Esophagus muscularis mucosa (tissue), 4 donors: ENCODE results near the gene MTG2. TPM values are rescaled to one million over a fixed set of nuclear protein-coding genes. Genes with fewer than 3 reads are reported as not detected.

Experiments
- DNase-seq: peaks from one replicate; pipeline ENCODE4 v3.0.0-alpha.2; 2017; ENCODE audit errors: extremely low spot score
- H3K27ac ChIP-seq, 4 donors: fragments of 200-600 bp; sonication (generic); replicated peaks in 1 of 4; 1 replicate in 3 of 4; 2 replicates in 1 of 4; pipeline ENCODE4 v1.5.1; 2016 to 2019; ENCODE audit warnings: mild to moderate bottlenecking in 1 of 4
- H3K27me3 ChIP-seq, 4 donors: fragments of 200-600 bp; sonication (generic); one replicate each; pipeline versions ENCODE4 v1.5.1 to v1.6.0; 2016 to 2019
- H3K36me3 ChIP-seq, 4 donors: fragments of 200-600 bp; sonication (generic); one replicate each; pipeline ENCODE4 v1.5.1; 2016 to 2019
- H3K4me1 ChIP-seq, 4 donors: fragments of 200-600 bp; sonication (generic); one replicate each; pipeline ENCODE4 v1.5.1; 2016 to 2019
- H3K4me3 ChIP-seq, 4 donors: fragments of 200-600 bp; sonication (generic); 1 replicate in 2 of 4; 2 replicates in 2 of 4; pipeline ENCODE4 v1.5.1; 2016 to 2019; ENCODE audit warnings: mild to moderate bottlenecking in 4 of 4, moderate library complexity in 1 of 4
- H3K9me3 ChIP-seq, 4 donors: fragments of 200-600 bp; sonication (generic); 1 replicate in 3 of 4; 2 replicates in 1 of 4; pipeline ENCODE4 v1.5.1; 2016 to 2019
- CTCF ChIP-seq, 3 experiments: fragments of 200-600 bp in 2 of 3; fragments of 450-650 bp in 1 of 3; sonication (generic) in 2 of 3; IDR thresholded peaks; one replicate each; pipeline ENCODE4 v1.5.1; 2017 to 2019; ENCODE audit warnings: antibody characterized with exemption in 3 of 3, mild to moderate bottlenecking in 2 of 3, moderate library complexity in 1 of 3
- EP300 ChIP-seq: sonication (generic); formaldehyde crosslinking; IDR thresholded peaks from one replicate; pipeline ENCODE4 v1.6.1; 2017; ENCODE audit warnings: antibody characterized with exemption
- POLR2A ChIP-seq: fragments of 450-650 bp; IDR thresholded peaks from one replicate; pipeline ENCODE4 v1.6.1; 2017; ENCODE audit warnings: antibody characterized with exemption, moderate library complexity, mild to moderate bottlenecking, low read depth
- POLR2AphosphoS5 ChIP-seq, 2 donors: sonication (generic); formaldehyde crosslinking; IDR thresholded peaks; one replicate each; pipeline ENCODE4 v1.6.1; 2017; ENCODE audit warnings: antibody characterized with exemption in 2 of 2
- WGBS: methylation state at CpG from one replicate; pipeline ENCODE4 v1.1.5; 2018; 5-methylcytosine and 5-hydroxymethylcytosine counted together
- intact Hi-C: fragments of 100-400 bp; cut with DNase I; formaldehyde crosslinking; loops from one replicate; pipeline ENCODE4 v1.15.1; 2023
- total RNA-seq, 4 donors: library from RNA; depleted of rRNA; stranded (reverse); fragments of >200 nt; gene quantifications; one replicate each; pipeline versions ENCODE4 v1.1.0 to v1.2.1, GENCODE V29; 2016

Gene MTG2
- total RNA-seq, 4 donors from 2014 or later = 21.6 to 26.5 (median 26.0) TPM

GRCh38 chr20:62142252-62143080 lies 40.4 kb upstream of the MTG2 start:
- no peak for DNase-seq
- WGBS = under 1% methylated on average over 24 of the region's 71 CpGs
- Histone ChIP-seq H3K4me3 (peak overlapping the region; percentile 86 to 98 (median 94)), H3K9me3 (no peaks in the 10 kb centered on the region), H3K27ac (peak overlapping the region; percentile 93 to 99 (median 96)), H3K36me3 (peaks cover 28 to 34% (median 33%) of the 10 kb centered on the region in 4 donors), H3K4me1 (peaks cover 35 to 54% (median 49%) of the 10 kb centered on the region in 4 donors), H3K27me3 (no peaks in the 10 kb centered on the region)
- intact Hi-C loops = no loop called here
- TF ChIP-seq CTCF (IDR thresholded peaks at IDR 0.05) (no peak), POLR2AphosphoS5 (IDR thresholded peaks at IDR 0.05) (no peak), POLR2A (no peak), EP300 (no peak)

GRCh38 chr20:62143081-62143956 lies 39.5 kb upstream of the MTG2 start, which contains the start of the genes PSMA7 and SS18L1:
Gene PSMA7, minus strand, starts transcription at chr20:62143394. Its CDS starts 91 bp downstream, at chr20:62143303.
Gene SS18L1, plus strand, starts transcription at chr20:62143769. Its CDS starts 52 bp downstream, at chr20:62143821.
- Histone ChIP-seq H3K9me3 (no peaks in the 10 kb centered on the region), H3K4me3 (peak within 1 kb of the TSS; percentile 86 to 98 (median 94)), H3K36me3 (peaks cover 20 to 26% (median 24%) of the 10 kb centered on the region in 4 donors), H3K4me1 (peaks cover 35 to 58% (median 54%) of the 10 kb centered on the region in 4 donors), H3K27me3 (no peaks in the 10 kb centered on the region), H3K27ac (peak within 1 kb of the TSS; percentile 93 to 99 (median 96))
- peak; percentile 94 for DNase-seq
- TF ChIP-seq POLR2AphosphoS5 (IDR thresholded peaks at IDR 0.05) (peak; percentile 83 to 94), POLR2A (peak; percentile 92), CTCF (IDR thresholded peaks at IDR 0.05) (peak in 1 of 3 experiments; percentile 22), EP300 (no peak)
- intact Hi-C loops = no loop called here
- 0% methylated on average over 15 of the region's 148 CpGs for WGBS

- peak overlapping the region; percentile 93 to 99 (median 96) for H3K27ac ChIP-seq
- no peaks in the 10 kb centered on the region for H3K27me3 ChIP-seq
- TF ChIP-seq EP300 (no peak), POLR2A (no peak), POLR2AphosphoS5 (IDR thresholded peaks at IDR 0.05) (peak; percentile 79 to 82), CTCF (IDR thresholded peaks at IDR 0.05) (no peak)
- WGBS = 2% methylated on average over 9 of the region's 104 CpGs
- peaks cover 11 to 17% (median 16%) of the 10 kb centered on the region in 4 donors for H3K36me3 ChIP-seq
- H3K4me3 ChIP-seq = peak overlapping the region; percentile 86 to 98 (median 94)
- no peaks in the 10 kb centered on the region for H3K9me3 ChIP-seq
- DNase-seq = no peak
- peaks cover 40 to 67% (median 61%) of the 10 kb centered on the region in 4 donors for H3K4me1 ChIP-seq
- intact Hi-C loops = no loop called here
Measured at GRCh38 chr20:62143957-62144825, 38.6 kb upstream of the MTG2 start.

GRCh38 chr20:62145688-62146018 lies 37.2 kb upstream of the MTG2 start:
- Histone ChIP-seq H3K27me3 (no peaks in the 10 kb centered on the region), H3K36me3 (peaks cover 0 to 2% (median 1%) of the 10 kb centered on the region in 4 donors), H3K4me3 (no peak overlapping the region), H3K27ac (no peak overlapping the region), H3K9me3 (no peaks in the 10 kb centered on the region), H3K4me1 (peaks cover 49 to 72% (median 63%) of the 10 kb centered on the region in 4 donors)
- DNase-seq = no peak
- WGBS = 86% methylated on average over 7 of the region's 7 CpGs
- intact Hi-C loops = no loop called here
- TF ChIP-seq POLR2A (no peak), EP300 (no peak), CTCF (IDR thresholded peaks at IDR 0.05) (no peak), POLR2AphosphoS5 (IDR thresholded peaks at IDR 0.05) (no peak)
